Natural killer cell (primary cell): ENCODE results near the gene PMIS2. TPM values are rescaled to one million over a fixed set of nuclear protein-coding genes. Genes with fewer than 3 reads are reported as not detected.

ENCODE experiments used
- ATAC-seq, 3 donors: fragments of 150-1000 bp in 2 of 3; fragments of 200-7000 bp in 1 of 3; cut with Tn5 transposase; 1 replicate in 1 of 3; 2 replicates in 2 of 3; pipeline ENCODE4 v1.10.0; 2021; ENCODE audit warnings: mild to moderate bottlenecking in 2 of 3, moderate library complexity in 2 of 3
- DNase-seq, 2 donors: peaks; one replicate each; pipeline versions ENCODE4 v3.0.0 to v3.0.0-alpha.2; 2013 to 2021; ENCODE audit warnings: mixed read lengths in 1 of 2
- H3K27ac ChIP-seq: one replicate; pipeline ENCODE4 v1.5.1; 2013; ENCODE audit warnings: mild to moderate bottlenecking, low read length
- H3K27me3 ChIP-seq: one replicate; pipeline ENCODE4 v1.6.1; 2013; ENCODE audit warnings: low read length; ENCODE audit not compliant: control insufficient read depth, insufficient read depth
- H3K36me3 ChIP-seq: one replicate; pipeline ENCODE4 v1.6.1; 2013; ENCODE audit warnings: low read length; ENCODE audit not compliant: control insufficient read depth, insufficient read depth
- H3K4me1 ChIP-seq: one replicate; pipeline ENCODE4 v1.6.1; 2013; ENCODE audit warnings: low read length; ENCODE audit not compliant: control insufficient read depth, insufficient read depth
- H3K4me3 ChIP-seq: one replicate; pipeline ENCODE4 v1.5.1; 2013; ENCODE audit warnings: low read length
- H3K9me3 ChIP-seq: one replicate; pipeline ENCODE4 v1.6.1; 2013; ENCODE audit warnings: low read length; ENCODE audit not compliant: control insufficient read depth, insufficient read depth
- H3K27ac Mint-ChIP-seq, 2 donors: one replicate each; pipeline ENCODE4 v1.8.0; 2022; ENCODE audit warnings: mild to moderate bottlenecking in 2 of 2, mixed read lengths in 2 of 2, moderate library complexity in 1 of 2
- H3K27me3 Mint-ChIP-seq, 2 donors: one replicate each; pipeline ENCODE4 v1.8.0; 2022; ENCODE audit warnings: low read depth in 2 of 2, mixed read lengths in 2 of 2
- H3K36me3 Mint-ChIP-seq: one replicate; pipeline ENCODE4 v1.8.0; 2022; ENCODE audit warnings: mixed read lengths
- H3K4me1 Mint-ChIP-seq, 2 donors: one replicate each; pipeline ENCODE4 v1.8.0; 2022; ENCODE audit warnings: mixed read lengths in 2 of 2
- H3K4me3 Mint-ChIP-seq: one replicate; pipeline ENCODE4 v1.8.0; 2022; ENCODE audit warnings: mild to moderate bottlenecking, moderate library complexity, mixed read lengths
- H3K9me3 Mint-ChIP-seq, 2 donors: one replicate each; pipeline ENCODE4 v1.8.0; 2022; ENCODE audit warnings: mixed read lengths in 2 of 2
- WGBS: methylation state at CpG from one replicate; pipeline ENCODE4 v1.1.7; 2013; ENCODE audit warnings: missing lambda C conversion rate; ENCODE audit not compliant: insufficient coverage; 5-methylcytosine and 5-hydroxymethylcytosine counted together
- intact Hi-C: fragments of 100-400 bp; cut with micrococcal nuclease; formaldehyde crosslinking; loops from one replicate; pipeline ENCODE4 v1.14.2; 2022
- total RNA-seq, 4 donors: library from RNA; stranded (reverse); fragments of 120-200 nt in 1 of 4; gene quantifications; one replicate each; pipeline versions ENCODE4 v1.2.3 to v1.2.4, GENCODE V29; 2013 to 2022
- TF ChIP-seq, protein P1 (sequence below): fragments of 200-600 bp; IDR thresholded peaks from one replicate; pipeline ENCODE4 v1.8.0; 2022; ENCODE audit warnings: antibody characterized with exemption

The PMIS2 gene
- total RNA-seq, 3 donors from 2014 or later (not counting 1 experiment from before 2014, with no cell fraction given): not detected

GRCh38 chr19:35557539-35558399, 28.2 kb upstream of the PMIS2 start:
- peaks cover 17% of the 10 kb centered on the region for H3K27me3 ChIP-seq
- no peaks in the 10 kb centered on the region for H3K9me3 ChIP-seq
- peaks cover 14 to 55% of the 10 kb centered on the region in 2 donors for H3K27me3 Mint-ChIP-seq
- TF ChIP-seq, protein P1, sequence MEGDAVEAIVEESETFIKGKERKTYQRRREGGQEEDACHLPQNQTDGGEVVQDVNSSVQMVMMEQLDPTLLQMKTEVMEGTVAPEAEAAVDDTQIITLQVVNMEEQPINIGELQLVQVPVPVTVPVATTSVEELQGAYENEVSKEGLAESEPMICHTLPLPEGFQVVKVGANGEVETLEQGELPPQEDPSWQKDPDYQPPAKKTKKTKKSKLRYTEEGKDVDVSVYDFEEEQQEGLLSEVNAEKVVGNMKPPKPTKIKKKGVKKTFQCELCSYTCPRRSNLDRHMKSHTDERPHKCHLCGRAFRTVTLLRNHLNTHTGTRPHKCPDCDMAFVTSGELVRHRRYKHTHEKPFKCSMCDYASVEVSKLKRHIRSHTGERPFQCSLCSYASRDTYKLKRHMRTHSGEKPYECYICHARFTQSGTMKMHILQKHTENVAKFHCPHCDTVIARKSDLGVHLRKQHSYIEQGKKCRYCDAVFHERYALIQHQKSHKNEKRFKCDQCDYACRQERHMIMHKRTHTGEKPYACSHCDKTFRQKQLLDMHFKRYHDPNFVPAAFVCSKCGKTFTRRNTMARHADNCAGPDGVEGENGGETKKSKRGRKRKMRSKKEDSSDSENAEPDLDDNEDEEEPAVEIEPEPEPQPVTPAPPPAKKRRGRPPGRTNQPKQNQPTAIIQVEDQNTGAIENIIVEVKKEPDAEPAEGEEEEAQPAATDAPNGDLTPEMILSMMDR: no peak
- H3K4me1 ChIP-seq: peaks cover 19% of the 10 kb centered on the region
- no peak overlapping the region for H3K27ac Mint-ChIP-seq
- ATAC-seq (peak; percentile 52 to 85 (median 78)), DNase-seq (peak in 1 of 2 donors; percentile 62)
- H3K4me3 ChIP-seq: peak overlapping the region; percentile 7
- H3K36me3 ChIP-seq: no peaks in the 10 kb centered on the region
- peaks cover 4 to 22% of the 10 kb centered on the region in 2 donors for H3K4me1 Mint-ChIP-seq
- 9% methylated on average over 60 of the region's 60 CpGs for WGBS
- peak overlapping the region; percentile 75 for H3K4me3 Mint-ChIP-seq
- intact Hi-C loops: no loop called here
- no peaks in the 10 kb centered on the region for H3K36me3 Mint-ChIP-seq
- no peak overlapping the region for H3K27ac ChIP-seq
- no peaks in the 10 kb centered on the region for H3K9me3 Mint-ChIP-seq

DNA sequence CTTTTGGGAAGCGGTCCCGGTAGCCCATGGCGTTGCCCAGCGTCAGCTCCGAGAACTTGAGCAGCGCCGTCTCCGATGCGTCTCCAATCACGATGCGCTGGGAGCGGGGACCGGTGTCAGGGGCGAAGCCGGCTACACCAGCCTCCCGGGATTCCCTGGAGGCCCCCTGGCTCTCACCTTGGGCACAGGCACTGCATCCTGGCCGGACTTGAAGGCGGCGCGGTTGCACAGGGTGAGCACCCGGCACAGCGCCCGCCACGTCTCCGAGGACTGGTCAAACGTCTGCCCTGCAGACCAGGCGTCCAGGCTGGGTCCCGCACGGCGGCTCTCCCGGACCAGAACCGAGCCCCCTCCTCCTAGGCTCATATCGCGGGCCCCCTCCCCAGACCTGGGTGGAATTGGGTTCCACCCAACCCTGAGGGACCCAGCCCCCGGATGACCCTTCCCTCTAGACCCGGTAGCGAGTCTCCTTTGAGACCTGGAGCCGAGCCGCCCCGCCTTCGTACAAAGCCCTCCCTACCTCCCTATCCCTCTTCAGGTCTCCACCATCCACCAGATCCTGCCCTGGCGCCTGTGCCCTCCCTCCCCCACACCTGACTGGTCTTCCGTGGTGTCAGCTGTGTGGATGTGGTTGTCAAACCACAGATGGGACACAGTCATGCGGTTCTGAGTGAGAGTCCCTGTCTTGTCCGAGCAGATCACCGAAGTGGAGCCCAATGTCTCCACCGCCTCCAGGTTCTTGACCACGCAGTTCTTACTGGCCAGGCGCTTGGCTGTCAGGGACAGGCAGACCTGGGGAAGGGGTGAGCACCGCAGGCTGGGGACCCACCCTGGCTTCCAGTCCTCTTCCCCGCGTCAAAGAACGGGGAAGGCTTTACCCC, 27.3 kb upstream of the PMIS2 start:
- TF ChIP-seq, protein P1: no peak
- peaks cover 17% of the 10 kb centered on the region for H3K27me3 ChIP-seq
- no peaks in the 10 kb centered on the region for H3K9me3 ChIP-seq
- Mint-ChIP-seq H3K4me1 (peaks cover 4 to 22% of the 10 kb centered on the region in 2 donors), H3K9me3 (no peaks in the 10 kb centered on the region), H3K27ac (no peak overlapping the region), H3K4me3 (no peak overlapping the region), H3K36me3 (no peaks in the 10 kb centered on the region), H3K27me3 (peaks cover 14 to 58% of the 10 kb centered on the region in 2 donors)
- ATAC-seq (no peak), DNase-seq (no peak)
- H3K27ac ChIP-seq: no peak overlapping the region
- no peaks in the 10 kb centered on the region for H3K36me3 ChIP-seq
- H3K4me3 ChIP-seq: no peak overlapping the region
- intact Hi-C loops: no loop called here
- 32% methylated on average over 52 of the region's 53 CpGs for WGBS
- H3K4me1 ChIP-seq: peaks cover 19% of the 10 kb centered on the region

DNA sequence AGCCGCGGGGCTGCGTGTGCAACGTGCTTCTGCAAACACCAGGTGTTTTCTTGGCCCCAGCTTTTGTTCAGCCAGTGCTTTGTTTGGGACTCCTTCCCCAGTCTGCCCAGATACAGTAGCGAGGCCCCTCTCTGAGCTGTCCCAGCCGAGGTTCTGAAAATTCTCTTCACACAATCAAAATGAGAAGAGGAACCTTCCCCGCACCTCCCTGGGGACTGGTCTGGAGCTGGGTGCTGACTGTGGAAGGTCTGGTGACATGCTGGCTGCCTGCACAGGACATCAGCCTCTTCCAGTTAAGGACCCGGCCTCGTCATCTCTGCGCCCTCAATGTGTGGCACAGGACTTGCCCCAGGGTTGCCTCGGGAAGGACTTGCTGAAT, 26.7 kb upstream of the PMIS2 start:
- TF ChIP-seq, protein P1: no peak
- H3K27me3 Mint-ChIP-seq: peaks cover 14 to 54% of the 10 kb centered on the region in 2 donors
- Histone ChIP-seq H3K4me3 (no peak overlapping the region), H3K9me3 (no peaks in the 10 kb centered on the region), H3K4me1 (peaks cover 19% of the 10 kb centered on the region), H3K27ac (no peak overlapping the region), H3K27me3 (peaks cover 17% of the 10 kb centered on the region), H3K36me3 (no peaks in the 10 kb centered on the region)
- intact Hi-C loops: no loop called here
- 60% methylated on average over 11 of the region's 11 CpGs for WGBS
- H3K9me3 Mint-ChIP-seq: no peaks in the 10 kb centered on the region
- ATAC-seq (no peak), DNase-seq (no peak)
- H3K4me3 Mint-ChIP-seq: no peak overlapping the region
- H3K27ac Mint-ChIP-seq: no peak overlapping the region
- peaks cover 4 to 22% of the 10 kb centered on the region in 2 donors for H3K4me1 Mint-ChIP-seq
- H3K36me3 Mint-ChIP-seq: no peaks in the 10 kb centered on the region
